HPDE6-E6E7 (cell line): ENCODE data around the gene OR2A14.
"Not testable (repeated sequence)": the region's sequence is repeated elsewhere in the genome, so short reads cannot be mapped to it uniquely, and the experiment has no call there.

Experiments used
- DNase-seq: peaks from one replicate; pipeline ENCODE4 v3.0.0; 2011; ENCODE audit warnings: missing footprints; ENCODE audit errors: extremely low spot score

Gene OR2A14, protein sequence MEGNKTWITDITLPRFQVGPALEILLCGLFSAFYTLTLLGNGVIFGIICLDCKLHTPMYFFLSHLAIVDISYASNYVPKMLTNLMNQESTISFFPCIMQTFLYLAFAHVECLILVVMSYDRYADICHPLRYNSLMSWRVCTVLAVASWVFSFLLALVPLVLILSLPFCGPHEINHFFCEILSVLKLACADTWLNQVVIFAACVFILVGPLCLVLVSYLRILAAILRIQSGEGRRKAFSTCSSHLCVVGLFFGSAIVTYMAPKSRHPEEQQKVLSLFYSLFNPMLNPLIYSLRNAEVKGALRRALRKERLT

DNA sequence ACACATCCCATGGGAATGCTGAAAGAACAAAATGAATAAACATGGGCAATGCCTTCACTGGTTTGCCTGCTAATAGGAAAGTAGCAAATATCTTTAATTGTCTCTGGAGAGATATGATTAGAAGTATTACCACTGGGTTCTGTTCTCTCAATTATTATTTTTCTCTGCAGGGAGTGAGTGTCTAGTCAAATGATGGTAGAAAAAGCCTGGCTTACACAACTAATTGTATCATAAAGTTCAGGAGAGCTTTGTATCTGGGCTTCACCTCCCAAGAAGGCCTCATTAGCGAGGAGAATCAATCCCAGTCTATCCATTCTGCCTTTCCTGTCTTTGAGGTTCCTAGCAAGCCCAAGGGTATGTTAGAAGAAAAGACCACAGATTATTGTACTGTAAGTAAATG, at the start of gene OR2A14:
Gene OR2A14, plus strand, starts transcription at position 301 of the 400 bp plus-strand sequence. CDS start 5,937 bp downstream, outside the sequence.
- no peak for DNase-seq

DNA sequence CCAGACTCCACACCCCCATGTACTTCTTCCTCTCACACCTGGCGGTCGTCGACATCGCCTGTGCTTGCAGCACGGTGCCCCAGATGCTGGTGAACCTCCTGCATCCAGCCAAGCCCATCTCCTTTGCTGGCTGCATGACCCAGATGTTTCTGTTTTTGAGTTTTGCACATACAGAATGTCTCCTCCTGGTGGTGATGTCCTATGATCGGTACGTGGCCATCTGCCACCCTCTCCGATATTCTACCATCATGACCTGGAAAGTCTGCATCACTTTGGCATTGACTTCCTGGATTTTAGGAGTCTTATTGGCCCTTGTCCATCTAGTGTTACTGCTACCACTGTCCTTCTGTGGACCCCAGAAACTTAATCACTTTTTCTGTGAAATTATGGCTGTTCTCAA, 48.6 kb upstream of the OR2A14 start:
- no peak for DNase-seq

DNA sequence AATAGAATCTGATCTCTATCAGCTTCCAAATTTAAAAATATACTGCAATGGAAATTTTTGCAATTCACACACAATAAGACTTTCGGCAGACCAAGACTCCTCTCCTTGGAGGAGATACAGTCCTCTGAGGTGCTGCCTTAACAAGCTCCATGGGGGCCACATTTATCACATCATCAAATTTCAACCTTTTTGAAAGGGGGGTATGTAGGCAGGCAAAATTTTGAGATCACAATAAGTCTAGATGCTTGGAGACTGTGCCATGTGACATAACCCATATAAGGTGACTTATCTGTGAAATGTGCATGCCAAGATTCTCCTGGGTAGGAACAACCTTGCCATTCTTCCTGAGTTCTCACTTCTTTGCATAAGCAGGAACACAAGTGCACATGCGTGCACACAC, 37.0 kb upstream of the OR2A14 start, which contains the start of gene OR2A12:
Gene OR2A12, plus strand, starts transcription at position 301 of the 400 bp plus-strand sequence. CDS start 8,830 bp downstream, outside the sequence.
- DNase-seq: no peak

DNA sequence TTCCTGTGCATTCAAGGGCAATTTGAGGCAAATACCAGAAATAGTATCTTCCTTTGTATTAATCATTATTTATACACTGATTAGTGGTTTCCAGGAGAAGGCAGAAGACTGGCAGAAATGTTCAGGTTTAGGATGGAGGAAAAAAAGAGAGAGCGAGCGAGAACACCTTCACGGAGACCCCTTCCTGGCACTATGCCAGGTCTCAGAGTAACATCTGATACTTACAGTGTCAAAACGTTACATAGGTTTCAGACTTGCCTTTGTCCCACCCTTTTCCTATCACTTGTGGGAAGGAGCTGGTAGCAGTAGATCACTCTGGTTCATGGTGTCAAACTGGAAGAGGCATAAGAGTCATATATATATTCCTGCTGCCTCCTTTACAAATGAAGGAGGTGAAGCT, 36.2 kb upstream of the OR2A14 start:
- no peak for DNase-seq

DNA sequence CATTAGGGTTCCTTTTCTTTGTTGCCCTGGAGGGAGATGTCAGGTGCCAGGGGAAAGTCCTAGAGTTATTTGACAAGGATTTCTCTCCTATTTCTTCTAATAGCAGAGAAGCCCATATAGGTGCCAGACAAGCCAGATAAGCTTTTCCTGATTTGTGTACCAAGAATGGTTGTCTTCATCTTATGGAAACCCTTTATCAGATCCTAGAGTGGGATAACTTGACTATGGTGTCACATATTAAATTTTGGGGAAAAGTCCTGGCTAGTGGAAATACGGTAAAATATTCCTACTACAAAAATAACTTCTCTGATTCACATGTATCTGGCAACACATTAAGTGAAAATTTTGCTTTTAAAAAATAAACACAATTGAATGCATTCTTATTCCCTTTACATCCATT, 35.7 kb upstream of the OR2A14 start:
- no peak for DNase-seq

DNA sequence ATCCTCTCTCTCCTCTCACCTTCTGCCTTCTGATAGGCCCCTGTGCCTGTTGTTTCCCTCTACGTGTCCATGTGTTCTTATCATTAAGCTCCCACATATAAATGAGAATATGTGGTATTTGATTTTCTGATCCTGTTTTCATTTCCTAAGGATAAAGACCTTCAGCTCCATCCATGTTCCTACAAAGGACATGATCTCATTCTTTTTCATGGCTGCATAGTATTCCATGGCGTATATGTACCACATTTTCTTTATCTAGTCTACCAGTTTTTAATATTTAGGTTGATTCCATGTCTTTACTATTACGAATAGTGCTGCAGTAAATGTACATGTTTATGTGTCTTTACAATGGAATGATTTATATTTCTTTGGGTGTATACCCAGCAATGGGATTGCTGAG, 32.3 kb upstream of the OR2A14 start:
- DNase-seq: no peak

DNA sequence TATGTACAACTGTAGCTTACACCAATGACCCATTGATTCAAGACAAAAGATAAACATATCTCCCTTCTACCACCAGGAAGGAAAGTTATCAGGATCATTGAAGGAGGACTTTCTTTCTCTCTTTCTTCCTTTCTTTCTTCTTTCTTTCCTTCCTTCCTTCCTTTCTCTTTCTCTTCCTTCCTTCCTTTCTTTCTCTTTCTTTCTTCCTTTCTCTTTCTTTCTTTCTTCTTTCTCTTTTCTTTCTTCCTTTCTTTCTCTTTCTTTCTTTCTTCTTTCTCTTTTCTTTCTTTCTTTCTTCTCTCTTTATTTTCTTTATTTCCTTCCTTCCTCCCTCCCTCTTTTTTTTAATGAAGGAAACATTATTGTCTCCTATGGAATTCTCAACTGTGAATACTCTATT, 24.2 kb upstream of the OR2A14 start:
- no peak for DNase-seq

DNA sequence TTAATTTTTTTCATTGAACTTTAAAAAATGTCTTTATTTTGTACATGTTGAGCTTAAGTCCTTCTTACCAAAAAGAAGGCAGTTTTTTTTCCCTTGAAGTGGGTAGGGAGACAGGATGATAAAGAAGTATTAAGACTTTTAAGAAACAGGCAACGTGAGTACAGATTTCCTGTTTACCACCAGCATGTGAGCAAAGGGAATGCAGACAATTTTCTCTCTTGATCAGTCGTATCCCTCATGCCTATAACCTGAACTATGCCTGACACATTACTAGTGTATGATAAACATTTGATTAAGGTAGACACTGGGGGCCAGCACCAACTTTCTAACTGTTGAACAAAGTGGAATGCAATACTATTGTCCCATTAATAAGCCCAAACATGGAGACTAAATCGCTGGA, 22.4 kb upstream of the OR2A14 start:
- no peak for DNase-seq

DNA sequence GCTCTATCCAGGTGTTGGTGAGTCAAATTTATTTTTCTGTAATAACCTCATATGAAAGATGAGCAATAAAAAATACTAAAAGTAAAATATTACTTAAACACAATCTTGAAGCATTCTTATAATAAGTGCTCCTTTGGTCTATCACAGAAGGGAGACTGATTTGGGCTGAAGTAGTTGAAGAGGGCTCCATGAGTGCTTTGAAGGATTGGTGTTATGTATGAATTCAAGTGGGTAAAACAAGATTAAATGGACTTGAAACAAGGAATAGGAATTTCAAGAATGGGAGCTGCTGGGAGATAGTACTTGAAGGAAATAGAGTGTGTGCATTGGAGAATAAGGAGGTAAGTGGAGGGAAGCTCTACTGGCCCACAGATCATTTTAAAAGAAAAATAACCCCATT, 20.9 kb upstream of the OR2A14 start:
- DNase-seq: no peak

DNA sequence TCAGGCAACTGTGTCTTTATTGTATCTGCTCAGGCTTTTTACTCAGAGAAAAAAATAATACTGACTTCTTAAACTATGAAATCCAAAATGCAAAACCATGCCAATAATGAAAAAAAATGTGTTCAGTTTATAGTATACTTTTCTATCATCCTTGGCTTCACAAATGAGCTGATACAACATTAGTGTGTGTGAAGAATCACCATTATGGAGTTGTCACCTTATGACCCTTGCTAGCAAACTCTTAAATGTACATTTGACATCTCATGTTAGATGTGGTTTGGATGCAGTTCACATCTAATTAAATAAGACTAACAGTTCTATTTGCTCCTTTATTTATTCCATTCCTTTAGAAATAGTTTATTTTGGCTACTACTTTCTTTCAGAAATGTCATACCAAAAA, 17.8 kb upstream of the OR2A14 start:
- DNase-seq: no peak

DNA sequence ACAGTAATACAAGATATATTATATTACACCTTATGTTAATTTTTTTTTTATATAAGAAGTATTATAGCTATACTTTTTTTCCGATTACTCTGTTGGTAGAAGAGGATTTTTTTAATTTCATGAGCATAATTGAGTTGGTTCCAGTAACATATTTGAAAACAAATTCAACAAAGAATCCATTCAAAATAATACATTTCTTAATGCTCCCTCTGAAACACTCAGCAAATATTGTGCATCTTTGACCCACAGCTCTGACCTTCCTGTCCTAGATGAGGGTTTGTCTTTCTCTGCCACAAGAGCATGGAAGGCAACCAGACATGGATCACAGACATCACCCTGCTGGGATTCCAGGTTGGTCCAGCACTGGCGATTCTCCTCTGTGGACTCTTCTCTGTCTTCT, 13.7 kb upstream of the OR2A14 start, which contains the start of gene OR2A2:
Gene OR2A2, plus strand, starts transcription at position 301 of the 400 bp plus-strand sequence. Its CDS starts 0 bp downstream, at position 301.
- DNase-seq: no peak

DNA sequence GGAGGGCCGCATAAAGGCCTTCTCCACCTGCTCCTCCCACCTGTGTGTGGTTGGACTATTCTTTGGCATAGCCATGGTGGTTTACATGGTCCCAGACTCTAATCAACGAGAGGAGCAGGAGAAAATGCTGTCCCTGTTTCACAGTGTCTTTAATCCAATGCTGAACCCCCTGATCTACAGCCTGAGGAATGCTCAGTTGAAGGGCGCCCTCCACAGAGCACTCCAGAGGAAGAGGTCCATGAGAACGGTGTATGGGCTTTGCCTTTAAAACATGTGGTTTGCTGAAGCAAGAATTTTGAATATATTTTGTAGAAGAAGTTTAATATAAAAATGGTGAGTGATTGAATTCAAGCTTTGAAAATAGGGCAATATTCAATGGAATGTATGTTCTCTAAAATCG, 12.7 kb upstream of the OR2A14 start:
- DNase-seq: no peak

DNA sequence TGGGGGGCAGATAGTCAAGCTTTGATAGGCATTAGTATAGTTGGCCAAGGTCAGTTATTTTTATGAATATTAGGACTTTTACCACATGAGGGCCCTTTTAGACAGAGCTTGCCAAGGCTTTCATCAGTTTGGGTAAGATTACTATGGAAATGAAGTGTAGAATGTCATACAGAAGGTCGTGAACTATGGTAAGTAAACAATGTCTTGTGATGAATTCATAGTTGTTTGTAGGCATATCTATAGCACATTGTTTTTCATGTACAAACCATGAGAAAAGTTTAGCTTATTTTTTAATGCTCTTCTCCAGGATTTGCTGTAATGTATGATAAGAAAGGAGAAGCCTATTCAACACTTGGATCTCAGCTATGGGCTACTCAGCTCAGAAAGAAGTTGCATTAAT, 9.3 kb upstream of the OR2A14 start:
- DNase-seq: no peak

DNA sequence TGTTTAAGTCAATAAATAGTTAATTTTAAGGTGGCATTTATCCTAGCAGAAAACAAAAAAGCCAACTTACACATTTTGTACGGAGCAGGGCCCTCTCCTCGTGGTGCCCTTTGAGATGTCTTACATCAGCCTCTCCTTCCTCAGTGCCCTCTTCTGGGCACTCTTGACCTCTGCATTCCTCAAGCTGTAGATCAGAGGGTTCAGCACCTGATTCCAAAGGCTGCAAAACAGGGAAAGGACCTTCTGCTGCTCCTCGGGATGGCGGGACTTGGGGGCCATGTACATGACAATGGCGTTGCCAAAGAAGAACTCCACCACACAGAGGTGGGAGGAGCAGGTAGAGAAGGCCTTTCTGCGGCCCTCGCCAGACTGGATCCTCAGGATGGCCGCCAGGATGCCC, 4.6 kb upstream of the OR2A14 start:
- DNase-seq: no peak

DNA sequence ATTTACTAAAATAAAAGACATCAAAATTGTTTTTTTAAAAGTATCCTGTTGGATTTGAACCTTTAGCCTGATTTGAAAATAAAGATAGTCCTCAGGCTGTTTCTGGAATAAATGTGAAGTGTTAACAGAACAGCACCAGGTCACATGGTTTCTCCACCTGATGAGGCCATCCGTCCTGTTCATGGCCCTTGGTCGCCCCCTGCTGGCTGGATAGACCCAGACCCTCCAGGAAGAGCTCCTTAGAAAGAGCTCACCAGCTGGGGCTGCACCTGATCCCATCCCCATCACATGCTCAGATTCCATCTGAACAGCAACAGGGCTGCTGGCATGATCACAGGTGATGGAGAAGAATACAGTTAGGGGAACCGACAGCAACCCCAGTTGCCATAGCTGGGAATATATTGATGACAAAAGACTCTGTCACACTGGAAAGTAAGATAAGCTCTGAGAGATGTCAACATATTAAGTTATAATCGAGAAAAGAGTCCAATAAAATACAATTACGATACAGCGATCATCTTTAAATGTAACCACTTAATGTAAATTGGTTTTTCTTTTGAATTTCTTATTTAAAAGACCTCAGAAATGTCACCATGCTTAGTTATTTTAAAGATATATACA, 4.8 kb downstream of the OR2A14 start:
- DNase-seq: peak; percentile 80

DNA sequence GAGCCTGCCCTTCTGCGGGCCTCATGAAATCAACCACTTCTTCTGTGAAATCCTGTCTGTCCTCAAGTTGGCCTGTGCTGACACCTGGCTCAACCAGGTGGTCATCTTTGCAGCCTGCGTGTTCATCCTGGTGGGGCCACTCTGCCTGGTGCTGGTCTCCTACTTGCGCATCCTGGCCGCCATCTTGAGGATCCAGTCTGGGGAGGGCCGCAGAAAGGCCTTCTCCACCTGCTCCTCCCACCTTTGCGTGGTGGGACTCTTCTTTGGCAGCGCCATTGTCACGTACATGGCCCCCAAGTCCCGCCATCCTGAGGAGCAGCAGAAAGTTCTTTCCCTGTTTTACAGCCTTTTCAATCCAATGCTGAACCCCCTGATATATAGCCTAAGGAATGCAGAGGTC, 6.6 kb downstream of the OR2A14 start:
- DNase-seq: not testable (repeated sequence)

DNA sequence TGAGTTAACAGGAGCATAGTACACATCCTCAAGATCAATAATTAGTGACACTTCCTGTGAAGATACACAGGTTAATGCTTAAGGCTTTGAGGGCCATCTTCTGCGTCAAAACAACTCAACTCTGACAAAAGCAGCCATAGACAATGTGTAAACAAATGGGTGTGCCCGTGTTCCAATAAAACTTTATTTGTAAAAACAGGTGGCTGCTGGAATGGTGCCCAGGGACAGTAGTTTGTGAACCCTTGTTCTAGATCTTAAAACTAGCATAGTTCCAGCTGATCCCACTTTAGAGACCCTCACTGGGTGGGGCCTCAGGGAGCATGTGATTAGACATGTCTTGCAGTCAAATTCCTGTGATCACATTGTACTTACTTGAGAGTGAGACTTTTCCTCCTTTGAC, 7.8 kb downstream of the OR2A14 start:
- no peak for DNase-seq

DNA sequence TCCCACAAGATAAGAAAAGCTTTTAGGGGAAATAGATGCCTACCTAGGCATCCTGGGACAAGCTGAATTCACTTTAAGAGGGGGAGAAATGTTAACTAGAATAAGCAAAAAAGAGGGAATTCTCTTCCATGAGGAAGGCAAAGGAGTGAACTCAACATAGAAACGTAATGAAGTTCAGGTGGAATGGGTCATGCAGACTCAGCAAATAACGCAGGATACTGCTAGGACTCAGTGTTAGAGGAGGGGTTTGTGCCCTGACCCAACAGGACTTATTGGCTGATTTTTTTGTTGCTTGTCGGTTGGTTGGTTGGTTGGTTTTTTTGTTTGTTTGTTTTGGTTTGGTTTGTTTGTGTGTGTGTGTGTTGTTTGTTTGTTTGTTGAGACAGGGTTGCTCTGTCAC, 9.3 kb downstream of the OR2A14 start:
- DNase-seq: no peak

DNA sequence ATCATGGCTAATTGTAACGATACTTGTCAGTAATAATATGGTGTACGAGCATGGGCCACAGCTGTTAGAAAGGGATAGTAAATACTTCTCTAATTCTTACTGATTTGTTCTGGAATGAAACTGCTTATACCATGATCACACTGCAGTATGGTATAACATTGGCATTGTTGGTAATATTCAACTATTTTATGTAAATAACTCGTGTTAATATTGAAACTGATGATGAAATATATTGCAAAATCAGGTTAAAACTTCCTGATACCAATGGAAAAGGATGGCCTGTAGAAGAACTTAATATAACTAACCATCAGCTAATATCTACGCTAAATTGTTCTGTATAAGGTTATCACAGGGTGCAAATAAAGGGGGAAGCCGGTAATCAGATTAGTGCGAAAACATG, 10.3 kb downstream of the OR2A14 start:
- no peak for DNase-seq

DNA sequence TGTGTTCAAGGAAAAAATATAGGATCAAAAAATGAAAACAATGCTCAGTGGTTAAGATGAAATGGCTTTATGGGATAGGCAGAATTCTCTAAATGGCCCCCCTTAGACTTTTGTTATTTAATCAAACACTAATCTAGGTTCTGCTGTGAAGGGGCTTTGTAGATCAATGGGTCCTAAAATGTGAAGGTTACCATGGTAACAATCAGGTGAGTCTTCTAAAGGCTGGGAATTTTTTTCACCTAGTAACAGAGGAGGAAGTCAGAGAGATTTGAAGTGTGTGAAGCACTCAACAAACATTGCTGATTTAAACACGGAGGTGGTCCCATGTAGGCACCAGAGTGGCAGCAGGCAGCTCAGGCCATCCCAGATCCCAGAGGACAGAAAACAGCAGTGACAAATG, 11.1 kb downstream of the OR2A14 start:
- DNase-seq: no peak

DNA sequence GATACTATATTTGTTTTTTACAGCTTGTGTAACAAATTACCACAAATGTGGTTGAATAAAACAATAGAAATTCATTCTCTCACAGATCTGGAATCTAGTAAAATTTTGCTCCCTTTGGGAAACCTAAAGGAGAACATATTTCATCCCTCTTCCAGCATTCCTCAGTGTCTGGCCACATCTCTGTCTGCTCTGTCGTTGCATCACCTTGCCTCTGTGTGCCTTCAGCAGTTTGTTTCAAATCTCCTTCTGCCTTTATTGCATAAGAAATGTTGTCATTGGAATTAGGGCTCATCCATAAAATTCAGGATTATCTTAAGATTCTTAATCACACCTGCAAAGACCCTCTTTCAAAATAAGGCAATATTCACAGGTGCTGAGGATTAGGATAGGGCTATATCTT, 14.5 kb downstream of the OR2A14 start:
- no peak for DNase-seq

DNA sequence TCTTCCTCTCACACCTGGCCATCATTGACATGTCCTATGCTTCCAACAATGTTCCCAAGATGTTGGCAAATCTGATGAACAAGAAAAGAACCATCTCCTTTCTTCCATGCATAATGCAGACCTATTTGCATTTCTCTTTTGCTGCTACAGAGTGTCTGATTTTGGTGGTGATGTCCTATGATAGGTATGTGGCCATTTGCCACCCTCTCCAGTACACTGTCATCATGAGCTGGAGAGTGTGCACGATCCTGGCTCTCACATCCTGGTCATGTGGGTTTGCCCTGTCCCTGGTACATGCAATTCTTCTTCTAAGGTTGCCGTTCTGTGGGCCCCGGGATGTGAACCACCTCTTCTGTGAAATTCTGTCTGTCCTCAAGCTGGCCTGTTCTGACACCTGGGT, 19.2 kb downstream of the OR2A14 start:
- no peak for DNase-seq

DNA sequence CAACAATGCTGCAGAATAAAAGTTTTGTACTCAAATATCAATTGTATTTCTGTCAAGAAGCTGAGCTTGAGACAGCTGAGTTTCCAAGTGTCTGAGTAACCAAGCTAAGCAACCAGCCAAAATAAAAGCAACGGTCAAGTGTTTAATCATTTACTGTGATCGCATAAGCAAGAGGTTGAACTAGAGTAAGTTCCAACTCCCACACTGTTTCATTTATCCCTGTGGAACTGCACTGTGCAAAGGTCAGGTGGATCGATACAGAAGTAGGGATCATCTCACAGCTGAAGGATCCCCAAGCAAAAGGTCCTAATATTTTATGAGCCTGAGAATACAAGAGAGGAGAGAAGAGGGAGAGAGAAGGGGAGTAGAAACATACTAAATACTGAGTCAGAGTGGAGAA, 21.4 kb downstream of the OR2A14 start:
- DNase-seq: no peak
